ENCODE data around the gene FNBP1.
A peak's percentile ranks its signal among the peaks of the same experiment; 100 is the strongest.
"Not testable (repeated sequence)": the region's sequence is repeated elsewhere in the genome, so short reads cannot be mapped to it uniquely, and the experiment has no call there.

Gene FNBP1

GRCh38 chr9:130021842-130022241, 21.1 kb downstream of the FNBP1 start:
- DNase-seq (ENCODE audit: low spot score), result not testable (repeated sequence)

GRCh38 chr9:130021123-130021522, 21.9 kb downstream of the FNBP1 start:
- DNase-seq (ENCODE audit: low spot score), result no peak

GRCh38 chr9:130020618-130021017, 22.4 kb downstream of the FNBP1 start:
- no peak for DNase-seq (ENCODE audit: low spot score)

- DNase-seq (ENCODE audit: low spot score), result no peak
These were observed 24.7 kb downstream of the FNBP1 start for GRCh38 chr9:130018265-130018664.

GRCh38 chr9:130017510-130017909, 25.5 kb downstream of the FNBP1 start:
- not testable (repeated sequence) for DNase-seq (ENCODE audit: low spot score)

- no peak for DNase-seq (ENCODE audit: low spot score)
These were observed 25.9 kb downstream of the FNBP1 start for GRCh38 chr9:130017076-130017475.

GRCh38 chr9:130015353-130016019, 27.5 kb downstream of the FNBP1 start:
- no peak for DNase-seq (ENCODE audit: low spot score)

- DNase-seq (ENCODE audit: low spot score), result no peak
These were observed 29.7 kb downstream of the FNBP1 start for GRCh38 chr9:130013326-130013725.

- DNase-seq (ENCODE audit: low spot score), result no peak
These were observed 32.6 kb downstream of the FNBP1 start for GRCh38 chr9:130010151-130010988.

- DNase-seq (ENCODE audit: low spot score), result not testable (repeated sequence)
These were observed 33.4 kb downstream of the FNBP1 start for GRCh38 chr9:130009546-130009945.

- DNase-seq (ENCODE audit: low spot score), result no peak
These were observed 34.5 kb downstream of the FNBP1 start for GRCh38 chr9:130008538-130008937.

- not testable (repeated sequence) for DNase-seq (ENCODE audit: low spot score)
These were observed 36.0 kb downstream of the FNBP1 start for GRCh38 chr9:130006952-130007351.

- DNase-seq (ENCODE audit: low spot score), result no peak
These were observed 38.9 kb downstream of the FNBP1 start for GRCh38 chr9:130003943-130004552.

GRCh38 chr9:130002320-130002719, 40.7 kb downstream of the FNBP1 start:
- DNase-seq (ENCODE audit: low spot score), result no peak

GRCh38 chr9:130001190-130001589, 41.8 kb downstream of the FNBP1 start:
- no peak for DNase-seq (ENCODE audit: low spot score)

GRCh38 chr9:129999141-129999510, 43.9 kb downstream of the FNBP1 start:
- no peak for DNase-seq (ENCODE audit: low spot score)

- DNase-seq (ENCODE audit: low spot score), result peak; percentile 56
These were observed 44.4 kb downstream of the FNBP1 start for GRCh38 chr9:129998491-129999140.

GRCh38 chr9:129997706-129998105, 45.3 kb downstream of the FNBP1 start:
- not testable (repeated sequence) for DNase-seq (ENCODE audit: low spot score)

GRCh38 chr9:129996161-129996830, 46.7 kb downstream of the FNBP1 start:
- DNase-seq (ENCODE audit: low spot score), result no peak

- no peak for DNase-seq (ENCODE audit: low spot score)
These were observed 47.4 kb downstream of the FNBP1 start for GRCh38 chr9:129995409-129996160.

- no peak for DNase-seq (ENCODE audit: low spot score)
These were observed 48.1 kb downstream of the FNBP1 start for GRCh38 chr9:129994882-129995281.
